Muscle of back (tissue), 11 donors: ENCODE results near the gene SPEG. TPM values are rescaled to one million over a fixed set of nuclear protein-coding genes. Genes with fewer than 3 reads are reported as not detected.
A peak's percentile ranks its signal among the peaks of the same experiment; 100 is the strongest.

Experiments
- DNase-seq, 3 donors: peaks; one replicate each; pipeline versions ENCODE4 v3.0.0 to v3.0.0-alpha.2; 2013
- polyA plus RNA-seq, 10 donors: library from polyadenylated mRNA; unstranded; fragments of 120-200 nt; gene quantifications; one replicate each; pipeline ENCODE4 v1.2.1, GENCODE V29; 2013; ENCODE audit not compliant: insufficient read length in 10 of 10

SPEG gene
- polyA plus RNA-seq, 10 donors, result 63.9 to 179 (median 138) TPM

DNA sequence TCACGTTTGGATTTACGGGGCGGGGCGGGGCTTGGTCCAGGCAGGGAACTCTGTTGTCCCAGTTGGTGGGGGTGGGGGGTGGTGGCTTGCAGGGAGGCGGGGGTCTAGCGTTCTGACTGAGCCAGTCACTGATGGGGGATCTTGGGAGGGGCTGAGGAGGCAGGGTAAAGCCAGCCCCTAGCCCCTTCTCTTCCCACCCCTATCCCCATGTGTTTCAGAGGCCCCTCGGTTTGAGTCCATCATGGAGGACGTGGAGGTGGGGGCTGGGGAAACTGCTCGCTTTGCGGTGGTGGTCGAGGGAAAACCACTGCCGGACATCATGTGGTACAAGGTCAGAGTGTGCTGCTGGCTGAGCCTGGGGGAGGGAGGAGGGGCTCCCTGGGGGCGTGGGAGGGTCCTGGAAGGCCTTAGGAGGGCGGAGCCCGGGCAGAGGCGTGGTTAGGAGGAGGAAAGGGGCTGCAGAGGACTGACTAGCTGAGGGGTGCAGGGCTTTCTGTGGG lies 42.1 kb downstream of the SPEG start:
- DNase-seq, result peak in 1 of 3 donors; percentile 50

DNA sequence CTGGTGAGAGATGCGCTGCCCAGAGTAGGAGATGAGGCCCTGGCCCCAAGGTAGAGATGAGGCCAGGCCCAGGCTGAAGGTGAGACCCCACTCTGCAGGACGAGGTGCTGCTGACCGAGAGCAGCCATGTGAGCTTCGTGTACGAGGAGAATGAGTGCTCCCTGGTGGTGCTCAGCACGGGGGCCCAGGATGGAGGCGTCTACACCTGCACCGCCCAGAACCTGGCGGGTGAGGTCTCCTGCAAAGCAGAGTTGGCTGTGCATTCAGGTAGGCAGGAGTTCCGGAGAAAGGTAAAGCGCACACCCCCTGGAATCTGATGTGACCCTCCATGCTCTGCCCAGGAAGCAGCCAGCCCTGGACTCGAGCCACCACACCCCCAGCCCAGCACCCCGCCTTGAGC lies 42.5 kb downstream of the SPEG start:
- no peak for DNase-seq

DNA sequence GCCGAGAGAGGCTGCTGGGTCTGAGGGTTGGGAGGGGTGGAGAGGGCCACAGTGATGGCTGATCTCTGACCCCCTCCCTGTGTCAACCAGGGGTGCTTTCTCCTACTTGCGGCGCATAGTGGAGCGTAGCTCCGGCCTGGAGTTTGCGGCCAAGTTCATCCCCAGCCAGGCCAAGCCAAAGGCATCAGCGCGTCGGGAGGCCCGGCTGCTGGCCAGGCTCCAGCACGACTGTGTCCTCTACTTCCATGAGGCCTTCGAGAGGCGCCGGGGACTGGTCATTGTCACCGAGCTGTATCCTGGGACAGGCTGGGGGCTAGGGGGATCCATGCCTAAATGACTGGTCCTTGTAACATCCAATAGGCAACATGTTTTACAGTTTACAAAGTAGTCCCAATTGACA lies 43.2 kb downstream of the SPEG start:
- peak in 1 of 3 donors; percentile 56 for DNase-seq

DNA sequence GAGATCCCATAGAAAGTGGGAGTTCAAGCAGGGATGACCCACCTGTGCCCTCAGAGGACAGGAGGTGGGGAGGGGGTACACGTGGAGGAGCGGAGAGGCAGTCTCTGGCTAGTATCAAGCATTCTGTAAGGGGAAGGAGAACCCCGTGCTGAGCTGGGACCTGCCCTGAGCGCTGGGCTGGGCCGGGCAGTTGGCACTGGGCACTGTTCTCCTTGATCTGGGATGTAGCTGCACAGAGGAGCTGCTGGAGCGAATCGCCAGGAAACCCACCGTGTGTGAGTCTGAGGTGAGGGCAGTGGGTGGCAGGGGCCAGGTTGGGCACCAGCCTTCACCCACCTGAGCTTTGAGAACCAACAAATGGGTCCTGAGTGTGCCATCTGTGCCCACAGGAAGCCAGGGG lies 44.3 kb downstream of the SPEG start:
- no peak for DNase-seq

DNA sequence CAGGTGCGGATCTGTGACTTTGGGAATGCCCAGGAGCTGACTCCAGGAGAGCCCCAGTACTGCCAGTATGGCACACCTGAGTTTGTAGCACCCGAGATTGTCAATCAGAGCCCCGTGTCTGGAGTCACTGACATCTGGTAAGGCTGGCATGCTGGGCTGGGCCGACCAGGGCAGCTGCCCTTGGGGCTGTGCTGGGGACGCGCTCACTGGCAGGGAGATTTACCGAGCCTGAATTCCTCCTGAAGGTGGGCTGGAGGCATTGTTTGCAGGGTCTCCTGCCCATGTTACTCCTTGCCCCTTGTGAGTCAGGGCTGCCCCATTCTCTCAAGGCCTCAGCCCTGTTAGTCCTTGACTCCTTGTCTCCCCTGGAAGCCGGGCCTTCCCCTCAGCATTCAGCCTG lies 45.4 kb downstream of the SPEG start:
- no peak for DNase-seq

DNA sequence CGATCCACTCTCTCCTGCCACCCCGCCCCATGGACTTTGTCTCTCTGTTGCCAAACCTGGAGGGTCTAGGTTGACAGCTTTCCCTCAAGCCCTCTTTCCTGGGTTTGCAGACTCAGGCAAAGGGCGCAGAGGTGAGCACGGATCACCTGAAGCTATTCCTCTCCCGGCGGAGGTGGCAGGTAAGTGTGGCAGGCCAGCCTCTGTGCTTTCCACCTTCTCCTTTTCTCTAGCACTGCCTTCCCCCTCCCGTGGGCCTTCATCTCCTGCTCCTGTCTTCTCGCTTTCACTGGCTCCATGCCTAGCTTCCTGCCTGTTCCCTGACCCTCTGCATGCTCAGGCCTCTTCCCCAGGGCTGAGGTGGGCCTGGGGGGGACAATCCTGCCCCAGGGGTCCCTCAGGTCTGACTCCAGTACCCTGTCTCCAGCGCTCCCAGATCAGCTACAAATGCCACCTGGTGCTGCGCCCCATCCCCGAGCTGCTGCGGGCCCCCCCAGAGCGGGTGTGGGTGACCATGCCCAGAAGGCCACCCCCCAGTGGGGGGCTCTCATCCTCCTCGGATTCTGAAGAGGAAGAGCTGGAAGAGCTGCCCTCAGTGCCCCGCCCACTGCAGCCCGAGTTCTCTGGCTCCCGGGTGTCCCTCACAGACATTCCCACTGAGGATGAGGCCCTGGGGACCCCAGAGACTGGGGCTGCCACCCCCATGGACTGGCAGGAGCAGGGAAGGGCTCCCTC lies 48.2 kb downstream of the SPEG start:
- no peak for DNase-seq

DNA sequence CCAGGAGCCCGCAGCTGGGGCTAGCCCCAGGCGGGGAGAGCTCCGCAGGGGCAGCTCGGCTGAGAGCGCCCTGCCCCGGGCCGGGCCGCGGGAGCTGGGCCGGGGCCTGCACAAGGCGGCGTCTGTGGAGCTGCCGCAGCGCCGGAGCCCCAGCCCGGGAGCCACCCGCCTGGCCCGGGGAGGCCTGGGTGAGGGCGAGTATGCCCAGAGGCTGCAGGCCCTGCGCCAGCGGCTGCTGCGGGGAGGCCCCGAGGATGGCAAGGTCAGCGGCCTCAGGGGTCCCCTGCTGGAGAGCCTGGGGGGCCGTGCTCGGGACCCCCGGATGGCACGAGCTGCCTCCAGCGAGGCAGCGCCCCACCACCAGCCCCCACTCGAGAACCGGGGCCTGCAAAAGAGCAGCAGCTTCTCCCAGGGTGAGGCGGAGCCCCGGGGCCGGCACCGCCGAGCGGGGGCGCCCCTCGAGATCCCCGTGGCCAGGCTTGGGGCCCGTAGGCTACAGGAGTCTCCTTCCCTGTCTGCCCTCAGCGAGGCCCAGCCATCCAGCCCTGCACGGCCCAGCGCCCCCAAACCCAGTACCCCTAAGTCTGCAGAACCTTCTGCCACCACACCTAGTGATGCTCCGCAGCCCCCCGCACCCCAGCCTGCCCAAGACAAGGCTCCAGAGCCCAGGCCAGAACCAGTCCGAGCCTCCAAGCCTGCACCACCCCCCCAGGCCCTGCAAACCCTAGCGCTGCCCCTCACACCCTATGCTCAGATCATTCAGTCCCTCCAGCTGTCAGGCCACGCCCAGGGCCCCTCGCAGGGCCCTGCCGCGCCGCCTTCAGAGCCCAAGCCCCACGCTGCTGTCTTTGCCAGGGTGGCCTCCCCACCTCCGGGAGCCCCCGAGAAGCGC lies 49.1 kb downstream of the SPEG start:
- no peak for DNase-seq

DNA sequence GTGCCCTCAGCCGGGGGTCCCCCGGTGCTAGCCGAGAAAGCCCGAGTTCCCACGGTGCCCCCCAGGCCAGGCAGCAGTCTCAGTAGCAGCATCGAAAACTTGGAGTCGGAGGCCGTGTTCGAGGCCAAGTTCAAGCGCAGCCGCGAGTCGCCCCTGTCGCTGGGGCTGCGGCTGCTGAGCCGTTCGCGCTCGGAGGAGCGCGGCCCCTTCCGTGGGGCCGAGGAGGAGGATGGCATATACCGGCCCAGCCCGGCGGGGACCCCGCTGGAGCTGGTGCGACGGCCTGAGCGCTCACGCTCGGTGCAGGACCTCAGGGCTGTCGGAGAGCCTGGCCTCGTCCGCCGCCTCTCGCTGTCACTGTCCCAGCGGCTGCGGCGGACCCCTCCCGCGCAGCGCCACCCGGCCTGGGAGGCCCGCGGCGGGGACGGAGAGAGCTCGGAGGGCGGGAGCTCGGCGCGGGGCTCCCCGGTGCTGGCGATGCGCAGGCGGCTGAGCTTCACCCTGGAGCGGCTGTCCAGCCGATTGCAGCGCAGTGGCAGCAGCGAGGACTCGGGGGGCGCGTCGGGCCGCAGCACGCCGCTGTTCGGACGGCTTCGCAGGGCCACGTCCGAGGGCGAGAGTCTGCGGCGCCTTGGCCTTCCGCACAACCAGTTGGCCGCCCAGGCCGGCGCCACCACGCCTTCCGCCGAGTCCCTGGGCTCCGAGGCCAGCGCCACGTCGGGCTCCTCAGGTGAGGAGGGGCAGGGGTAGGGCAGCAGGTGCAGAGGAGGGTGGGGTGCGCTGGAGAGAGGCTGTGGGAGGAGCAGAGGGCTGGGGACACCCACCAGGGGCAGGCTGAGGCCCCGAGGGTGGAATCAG lies 49.9 kb downstream of the SPEG start:
- peak in 1 of 3 donors; percentile 76 for DNase-seq

DNA sequence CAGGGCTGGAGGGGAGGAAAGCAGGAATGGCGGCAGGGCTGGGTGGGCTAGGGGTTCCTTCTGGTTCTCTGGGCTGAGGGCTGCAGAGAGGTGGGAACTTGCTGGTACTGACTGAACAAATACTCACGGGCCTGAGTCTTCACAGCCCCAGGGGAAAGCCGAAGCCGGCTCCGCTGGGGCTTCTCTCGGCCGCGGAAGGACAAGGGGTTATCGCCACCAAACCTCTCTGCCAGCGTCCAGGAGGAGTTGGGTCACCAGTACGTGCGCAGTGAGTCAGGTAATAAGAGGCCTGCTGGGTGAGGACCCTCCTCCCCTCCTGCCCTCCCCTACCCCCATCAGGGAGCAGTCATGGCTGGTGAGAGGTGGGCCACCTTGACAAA lies 50.5 kb downstream of the SPEG start:
- no peak for DNase-seq

DNA sequence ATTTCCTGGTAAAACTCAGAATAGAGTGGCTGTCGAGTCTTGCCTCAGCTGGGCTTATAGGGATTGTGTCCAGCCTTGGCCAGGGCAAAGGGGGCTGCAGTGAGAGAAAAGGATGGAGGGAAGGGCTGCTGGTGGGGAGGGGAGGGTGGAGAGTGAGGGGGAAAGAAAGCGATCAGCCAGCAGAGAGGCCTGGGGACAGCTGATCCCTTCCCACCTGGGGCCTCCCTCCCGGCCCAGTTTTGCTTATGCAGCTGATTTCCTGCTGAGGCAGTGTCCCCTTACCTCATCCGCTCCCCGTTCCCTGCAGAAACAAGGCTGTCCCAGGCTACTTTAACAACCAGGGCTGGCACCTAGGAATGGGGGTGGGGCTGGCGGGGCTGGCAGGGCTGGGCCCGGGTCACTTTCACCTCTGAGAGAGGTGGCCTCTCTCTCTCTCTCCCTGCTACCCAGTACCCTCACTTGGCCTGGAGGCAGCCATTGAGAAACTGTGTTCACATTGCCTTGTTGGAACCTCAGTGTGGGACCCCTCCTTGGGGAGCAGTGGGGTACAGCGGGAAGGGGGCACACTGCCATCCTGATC lies 51.8 kb downstream of the SPEG start:
- no peak for DNase-seq

DNA sequence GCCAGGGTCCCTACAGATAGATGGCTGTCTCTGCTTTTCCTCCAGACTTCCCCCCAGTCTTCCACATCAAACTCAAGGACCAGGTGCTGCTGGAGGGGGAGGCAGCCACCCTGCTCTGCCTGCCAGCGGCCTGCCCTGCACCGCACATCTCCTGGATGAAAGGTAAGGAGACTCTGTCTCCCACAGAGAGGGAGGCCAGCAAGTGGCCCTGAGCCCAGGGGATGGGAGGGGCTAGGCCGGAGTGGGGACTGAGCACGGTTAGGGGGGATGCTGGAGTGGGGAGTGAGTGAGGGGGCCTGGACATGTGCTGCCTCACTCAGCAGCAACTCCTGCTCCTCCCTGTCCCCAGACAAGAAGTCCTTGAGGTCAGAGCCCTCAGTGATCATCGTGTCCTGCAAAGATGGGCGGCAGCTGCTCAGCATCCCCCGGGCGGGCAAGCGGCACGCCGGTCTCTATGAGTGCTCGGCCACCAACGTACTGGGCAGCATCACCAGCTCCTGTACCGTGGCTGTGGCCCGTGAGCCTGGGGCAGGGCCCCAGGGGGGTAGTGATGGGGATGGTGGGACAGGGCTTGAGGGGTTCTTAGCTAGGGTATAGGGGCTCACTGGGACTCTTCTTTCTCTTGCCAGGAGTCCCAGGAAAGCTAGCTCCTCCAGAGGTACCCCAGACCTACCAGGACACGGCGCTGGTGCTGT lies 53.7 kb downstream of the SPEG start:
- DNase-seq, result no peak

DNA sequence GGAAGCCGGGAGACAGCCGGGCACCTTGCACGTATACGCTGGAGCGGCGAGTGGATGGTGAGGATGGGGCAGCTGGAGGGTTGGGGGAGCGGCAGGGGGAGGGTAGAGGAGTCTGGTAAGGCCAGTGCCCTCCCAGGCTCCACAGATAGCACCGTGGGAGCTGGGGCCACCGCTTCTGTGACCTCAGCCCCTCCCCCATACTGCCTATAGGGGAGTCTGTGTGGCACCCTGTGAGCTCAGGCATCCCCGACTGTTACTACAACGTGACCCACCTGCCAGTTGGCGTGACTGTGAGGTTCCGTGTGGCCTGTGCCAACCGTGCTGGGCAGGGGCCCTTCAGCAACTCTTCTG lies 54.2 kb downstream of the SPEG start:
- no peak for DNase-seq

DNA sequence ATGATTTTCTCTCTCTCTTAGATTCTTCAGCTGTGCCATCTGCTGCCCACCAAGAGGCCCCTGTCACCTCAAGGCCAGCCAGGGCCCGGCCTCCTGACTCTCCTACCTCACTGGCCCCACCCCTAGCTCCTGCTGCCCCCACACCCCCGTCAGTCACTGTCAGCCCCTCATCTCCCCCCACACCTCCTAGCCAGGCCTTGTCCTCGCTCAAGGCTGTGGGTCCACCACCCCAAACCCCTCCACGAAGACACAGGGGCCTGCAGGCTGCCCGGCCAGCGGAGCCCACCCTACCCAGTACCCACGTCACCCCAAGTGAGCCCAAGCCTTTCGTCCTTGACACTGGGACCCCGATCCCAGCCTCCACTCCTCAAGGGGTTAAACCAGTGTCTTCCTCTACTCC lies 54.7 kb downstream of the SPEG start:
- DNase-seq, result no peak

DNA sequence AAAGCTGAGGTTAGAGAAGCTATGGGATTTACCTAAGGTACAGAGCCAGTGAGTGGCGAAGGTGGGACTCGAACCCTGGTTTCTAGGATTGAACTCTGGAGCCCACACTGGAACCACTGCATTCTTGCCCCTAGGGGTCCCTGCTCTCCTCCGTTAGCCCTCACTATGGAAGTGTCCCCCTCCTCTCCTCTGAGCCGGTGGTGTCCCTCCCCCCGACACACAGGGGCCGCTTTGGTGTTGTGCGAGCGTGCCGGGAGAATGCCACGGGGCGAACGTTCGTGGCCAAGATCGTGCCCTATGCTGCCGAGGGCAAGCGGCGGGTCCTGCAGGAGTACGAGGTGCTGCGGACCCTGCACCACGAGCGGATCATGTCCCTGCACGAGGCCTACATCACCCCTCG lies 55.5 kb downstream of the SPEG start:
- no peak for DNase-seq

DNA sequence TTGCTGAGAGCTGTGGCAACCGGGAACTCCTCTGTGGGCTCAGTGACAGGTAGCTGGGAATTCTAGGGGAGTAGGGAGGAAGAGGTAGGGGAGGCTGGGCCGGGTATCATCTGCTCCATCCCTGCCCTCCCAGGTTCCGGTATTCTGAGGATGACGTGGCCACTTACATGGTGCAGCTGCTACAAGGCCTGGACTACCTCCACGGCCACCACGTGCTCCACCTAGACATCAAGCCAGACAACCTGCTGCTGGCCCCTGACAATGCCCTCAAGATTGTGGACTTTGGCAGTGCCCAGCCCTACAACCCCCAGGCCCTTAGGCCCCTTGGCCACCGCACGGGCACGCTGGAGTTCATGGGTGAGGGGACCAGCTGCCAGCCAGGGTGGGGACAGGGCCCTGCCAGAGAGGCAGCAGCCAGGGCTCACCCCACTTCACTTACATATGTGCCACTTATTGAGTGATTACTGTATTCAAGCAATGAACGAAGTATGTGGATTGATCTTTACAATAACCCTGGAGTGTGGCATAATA lies 56.0 kb downstream of the SPEG start:
- DNase-seq, result no peak

DNA sequence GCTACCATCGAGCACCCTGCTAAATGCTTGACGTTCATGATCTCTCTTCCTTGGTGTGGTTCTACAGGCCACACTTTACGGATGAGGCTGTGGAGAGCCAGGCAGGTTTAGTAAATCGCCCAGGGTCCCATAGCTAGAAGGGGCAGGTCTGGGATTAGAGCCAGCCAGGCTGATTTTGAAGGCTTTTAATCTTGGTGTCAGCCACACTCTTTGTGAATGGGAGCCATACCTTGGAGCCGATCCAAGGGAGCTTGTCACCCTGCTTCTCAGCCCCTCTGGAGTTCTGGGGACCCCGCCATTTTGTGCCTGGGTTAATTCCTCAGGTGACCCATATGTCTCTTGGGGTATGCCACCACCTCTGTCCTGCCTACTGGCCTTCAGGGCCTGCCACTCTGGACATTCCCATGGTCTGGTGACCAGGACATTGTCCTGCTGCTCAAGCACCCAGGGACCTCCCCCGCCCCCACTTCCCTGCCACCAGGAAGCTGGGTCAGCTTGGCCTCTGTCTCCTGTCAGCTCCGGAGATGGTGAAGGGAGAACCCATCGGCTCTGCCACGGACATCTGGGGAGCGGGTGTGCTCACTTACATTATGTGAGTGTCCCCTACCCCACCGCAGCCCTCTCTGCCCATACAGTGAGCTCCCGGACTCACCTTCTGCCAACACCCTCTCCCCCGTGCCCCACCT lies 56.8 kb downstream of the SPEG start:
- DNase-seq, result no peak

DNA sequence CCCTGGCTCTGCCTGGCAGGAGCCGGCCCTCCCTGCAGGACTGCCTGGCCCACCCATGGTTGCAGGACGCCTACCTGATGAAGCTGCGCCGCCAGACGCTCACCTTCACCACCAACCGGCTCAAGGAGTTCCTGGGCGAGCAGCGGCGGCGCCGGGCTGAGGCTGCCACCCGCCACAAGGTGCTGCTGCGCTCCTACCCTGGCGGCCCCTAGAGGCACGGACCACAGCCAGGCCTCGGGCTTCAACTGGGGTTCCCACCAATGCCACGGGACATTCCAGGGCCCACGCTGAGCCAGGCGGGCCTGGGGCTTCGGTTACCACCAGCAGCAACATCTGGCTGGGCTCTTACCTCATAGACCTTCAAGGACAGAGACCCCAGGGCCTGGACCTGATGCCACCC lies 57.9 kb downstream of the SPEG start:
- no peak for DNase-seq

DNA sequence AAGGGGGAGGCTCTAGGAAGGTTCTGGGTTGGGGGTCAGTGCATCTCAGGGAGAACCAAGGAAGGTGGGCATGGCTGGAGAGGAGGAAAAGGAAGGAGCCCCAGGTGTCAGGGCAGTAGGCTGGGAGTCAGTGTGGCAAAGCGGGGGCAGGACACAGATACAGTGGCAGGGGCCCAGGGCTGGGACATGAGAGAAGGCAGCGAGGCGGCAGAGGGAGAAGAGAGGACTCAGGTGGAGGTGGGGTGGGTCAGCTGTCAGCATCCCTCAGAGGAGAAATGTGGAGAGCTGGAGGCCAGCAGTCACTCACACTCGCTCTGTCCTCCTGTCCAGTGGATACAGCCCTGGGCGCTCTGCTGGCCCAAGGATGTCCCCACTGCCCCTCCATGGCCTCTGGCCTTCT lies 58.4 kb downstream of the SPEG start:
- no peak for DNase-seq

DNA sequence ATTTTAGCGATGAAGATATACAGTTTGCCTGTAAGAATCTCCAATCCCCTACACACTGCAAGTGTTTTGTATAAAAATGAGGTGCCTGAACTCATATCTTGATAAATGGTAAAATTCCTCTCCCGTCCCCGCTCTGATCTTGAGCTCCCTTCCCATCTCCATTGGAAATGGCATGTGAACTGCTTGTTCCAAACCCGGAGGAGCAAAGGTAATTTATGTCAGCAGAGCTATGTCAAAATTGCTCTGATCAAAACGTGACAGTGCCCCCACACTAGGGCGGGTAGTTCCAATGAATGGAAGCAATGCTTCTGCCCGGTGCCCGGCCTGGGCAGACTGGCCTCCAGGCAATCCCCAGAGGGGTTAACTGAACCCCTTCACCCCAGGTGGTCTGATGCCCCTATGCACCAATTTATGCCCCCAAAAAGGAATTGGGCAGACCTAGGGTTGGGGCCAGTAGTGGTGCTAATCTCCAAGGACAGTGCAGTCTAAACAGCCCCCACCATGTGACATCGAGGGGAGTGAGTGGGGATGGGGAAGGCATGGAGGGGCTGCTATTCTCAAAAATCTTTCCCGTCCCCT lies 60.4 kb downstream of the SPEG start:
- DNase-seq, result no peak

DNA sequence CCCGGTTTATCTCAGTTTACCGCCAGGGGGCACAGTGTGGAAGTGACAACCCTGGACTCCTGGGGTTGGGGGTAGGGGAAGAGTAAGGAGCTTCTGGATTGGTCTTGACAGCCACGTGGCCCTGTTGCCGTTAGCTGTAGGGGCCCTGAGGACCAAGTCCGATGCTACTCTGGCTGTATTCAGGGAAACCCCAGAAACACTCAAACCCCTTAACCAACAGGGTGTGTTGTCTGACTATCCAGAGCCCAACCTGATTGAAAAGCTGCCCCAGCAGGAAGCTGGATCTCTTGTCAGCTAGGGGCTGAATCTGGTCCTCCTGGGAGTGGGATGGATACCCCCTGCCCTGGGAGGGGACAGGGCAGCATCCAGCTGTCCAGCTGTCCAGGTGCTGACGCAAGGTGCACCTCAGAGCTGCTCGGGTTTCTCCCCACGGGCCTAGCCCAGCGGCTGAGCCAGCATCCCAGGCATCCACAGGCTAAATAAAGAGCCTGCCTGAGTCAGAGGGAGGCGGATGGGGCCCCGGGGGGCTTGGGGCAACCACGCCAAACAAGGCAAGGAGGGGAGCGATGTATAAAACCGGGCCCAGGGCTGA lies 61.0 kb downstream of the SPEG start:
- peak; percentile 62 to 77 (median 64) for DNase-seq
